Stimulated activated CD8-positive, alpha-beta memory T cell treated with anti-CD3 and anti-CD28 coated beads, Interleukin-4, amount 100 ng/mL, for 4 hours (primary cell): ENCODE measurements around the gene TGFB1I1.
"Not testable (repeated sequence)": the region's sequence is repeated elsewhere in the genome, so short reads cannot be mapped to it uniquely, and the experiment has no call there.

Experiments used
- DNase-seq, 2 donors: peaks; one replicate each; pipeline ENCODE4 v3.0.0-alpha.2; 2020; ENCODE audit warnings: low read depth in 2 of 2, low spot score in 1 of 2

The TGFB1I1 gene

GRCh38 chr16:31487071-31487719 is 15.2 kb downstream of the TGFB1I1 start:
- no peak for DNase-seq

GRCh38 chr16:31487720-31488467 is 15.9 kb downstream of the TGFB1I1 start:
- DNase-seq, result peak; percentile 40 to 44

- no peak for DNase-seq
Observed at GRCh38 chr16:31488468-31489297, 16.7 kb downstream of the TGFB1I1 start.

- no peak for DNase-seq
Observed at GRCh38 chr16:31489298-31489564, 17.3 kb downstream of the TGFB1I1 start.

- DNase-seq, result no peak
Observed at GRCh38 chr16:31489616-31490584, 17.9 kb downstream of the TGFB1I1 start.

GRCh38 chr16:31491778-31492418 is 19.9 kb downstream of the TGFB1I1 start:
- DNase-seq, result no peak

GRCh38 chr16:31493506-31494125 is 21.7 kb downstream of the TGFB1I1 start:
- no peak for DNase-seq

GRCh38 chr16:31496670-31497069 is 24.7 kb downstream of the TGFB1I1 start:
- no peak for DNase-seq

GRCh38 chr16:31498493-31498892 is 26.5 kb downstream of the TGFB1I1 start:
- DNase-seq, result no peak

GRCh38 chr16:31499928-31500327 is 28.0 kb downstream of the TGFB1I1 start:
- DNase-seq, result no peak

- DNase-seq, result no peak
Observed at GRCh38 chr16:31501226-31501965, 29.4 kb downstream of the TGFB1I1 start.

GRCh38 chr16:31501966-31502348 is 30.0 kb downstream of the TGFB1I1 start:
- no peak for DNase-seq

GRCh38 chr16:31502981-31503380 is 31.0 kb downstream of the TGFB1I1 start:
- DNase-seq, result no peak

GRCh38 chr16:31503555-31503954 is 31.6 kb downstream of the TGFB1I1 start:
- not testable (repeated sequence) for DNase-seq

- DNase-seq, result no peak
Observed at GRCh38 chr16:31504159-31504558, 32.2 kb downstream of the TGFB1I1 start.

- DNase-seq, result no peak
Observed at GRCh38 chr16:31505483-31505882, 33.5 kb downstream of the TGFB1I1 start.

- DNase-seq, result no peak
Observed at GRCh38 chr16:31507617-31507928, 35.6 kb downstream of the TGFB1I1 start.

- peak; percentile 48 to 72 for DNase-seq
Observed at GRCh38 chr16:31507929-31508705, 36.2 kb downstream of the TGFB1I1 start, which contains the start of gene RUSF1. TSS of gene RUSF1 (minus strand) at chr16:31508391. CDS start at chr16:31508373, 18 bp downstream.
